Gastroesophageal sphincter (tissue), 3 donors: Measurements from ENCODE around the gene SLC22A5.

Experiments
- CTCF ChIP-seq, 4 experiments: fragments of 200-600 bp in 2 of 4; fragments of 450-650 bp in 2 of 4; sonication (generic) in 1 of 4; IDR thresholded peaks; one replicate each; pipeline ENCODE4 v1.5.1; 2017 to 2019; ENCODE audit warnings: antibody characterized with exemption in 4 of 4, mild to moderate bottlenecking in 2 of 4, moderate library complexity in 2 of 4
- EP300 ChIP-seq: sonication (generic); formaldehyde crosslinking; IDR thresholded peaks from one replicate; pipeline ENCODE4 v1.6.1; 2017; ENCODE audit warnings: antibody characterized with exemption, mild to moderate bottlenecking
- POLR2A ChIP-seq, 2 donors: fragments of 450-650 bp; IDR thresholded peaks; one replicate each; pipeline ENCODE4 v1.6.1; 2017; ENCODE audit warnings: antibody characterized with exemption in 2 of 2, mild to moderate bottlenecking in 2 of 2, moderate library complexity in 1 of 2
- POLR2AphosphoS5 ChIP-seq: sonication (generic); formaldehyde crosslinking; IDR thresholded peaks from one replicate; pipeline ENCODE4 v1.6.1; 2017; ENCODE audit warnings: antibody characterized with exemption

GRCh38 chr5:132319975-132320374, 49.5 kb upstream of the SLC22A5 start:
- TF ChIP-seq CTCF (IDR thresholded peaks at IDR 0.05): no peak
- no peak for TF ChIP-seq POLR2A (IDR thresholded peaks at IDR 0.05)
- TF ChIP-seq EP300: no peak
- no peak for TF ChIP-seq POLR2AphosphoS5
